BJ (cell line): ENCODE data around the gene SNX5. TPM values are rescaled to one million over a fixed set of nuclear protein-coding genes. Genes with fewer than 3 reads are reported as not detected.

Experiments used
- CTCF ChIA-PET: fragments of 350-600 bp; formaldehyde crosslinking; extraction: SDS; loops from one replicate; lab custom pipeline; 2021; ENCODE audit warnings: antibody characterized with exemption, inconsistent platforms; lab: Yijun Ruan, JAX
- POLR2A ChIA-PET: fragments of 300-600 bp; sonication (Branson Sonifier 250); formaldehyde crosslinking; extraction: SDS; loops from one replicate; lab custom pipeline; 2021; ENCODE audit warnings: antibody characterized with exemption; lab: Charles Lee
- DNase-seq: peaks from one replicate; pipeline ENCODE4 v3.0.0-alpha.2; 2011; ENCODE audit warnings: low read depth
- H3K27me3 ChIP-seq: 2 replicates; pipeline ENCODE4 v1.6.0; 2011; ENCODE audit warnings: low read length; ENCODE audit not compliant: control insufficient read depth, insufficient read depth
- H3K36me3 ChIP-seq: 2 replicates; pipeline ENCODE4 v1.5.1; 2011; ENCODE audit warnings: low read length; ENCODE audit not compliant: control insufficient read depth, insufficient read depth
- H3K4me3 ChIP-seq: 2 replicates; pipeline ENCODE4 v1.5.1; 2011; ENCODE audit warnings: low read depth, mild to moderate bottlenecking, control low read depth, low read length
- polyA plus RNA-seq: library from polyadenylated mRNA; depleted of rRNA; stranded (reverse); fragments of >200 nt; gene quantifications from 2 replicates; pipeline ENCODE4 v1.2.3, GENCODE V29; 2011
- TF ChIP-seq, protein P1 (sequence below): IDR thresholded peaks from 2 replicates; pipeline ENCODE4 v1.5.1; 2011; ENCODE audit warnings: low read depth, mild to moderate bottlenecking, control low read depth, inconsistent platforms, low read length, moderate library complexity; ENCODE audit not compliant: insufficient read depth

Gene SNX5
- polyA plus RNA-seq, 1 experiment = 52.7 TPM

DNA sequence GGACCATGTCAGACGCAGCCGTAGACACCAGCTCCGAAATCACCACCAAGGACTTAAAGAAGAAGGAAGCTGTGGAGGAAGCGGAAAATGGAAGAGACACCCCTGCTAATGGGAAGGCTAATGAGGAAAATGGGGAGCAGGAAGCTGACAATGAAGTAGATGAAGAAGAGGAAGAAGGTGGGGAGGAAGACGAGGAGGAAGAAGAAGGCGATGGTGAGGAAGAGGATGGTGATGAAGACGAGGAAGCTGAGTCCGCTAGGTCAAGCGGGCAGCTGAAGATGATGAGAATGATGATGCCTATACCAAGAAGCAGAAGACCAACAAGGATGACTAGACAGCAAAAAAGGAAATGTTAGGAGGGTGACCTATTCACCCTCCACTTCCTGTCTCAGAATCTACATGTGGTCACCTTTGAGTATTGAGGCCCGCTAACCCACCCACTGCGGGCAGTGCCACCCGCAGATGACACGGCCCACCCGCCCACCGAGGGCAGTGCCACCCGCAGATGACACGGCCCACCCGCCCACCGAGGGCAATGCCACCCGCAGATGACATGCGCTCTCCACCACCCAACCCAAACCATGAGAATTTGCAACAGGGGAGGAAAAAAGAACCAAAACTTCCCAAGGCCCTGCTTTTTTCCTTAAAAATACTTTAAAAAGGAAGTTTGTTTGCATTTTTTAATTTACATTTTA lies 43.5 kb upstream of the SNX5 start:
- no peak for DNase-seq
- no peaks in the 10 kb centered on the region for H3K27me3 ChIP-seq
- POLR2A ChIA-PET = no interaction called here
- no peaks in the 10 kb centered on the region for H3K36me3 ChIP-seq
- TF ChIP-seq, protein P1, sequence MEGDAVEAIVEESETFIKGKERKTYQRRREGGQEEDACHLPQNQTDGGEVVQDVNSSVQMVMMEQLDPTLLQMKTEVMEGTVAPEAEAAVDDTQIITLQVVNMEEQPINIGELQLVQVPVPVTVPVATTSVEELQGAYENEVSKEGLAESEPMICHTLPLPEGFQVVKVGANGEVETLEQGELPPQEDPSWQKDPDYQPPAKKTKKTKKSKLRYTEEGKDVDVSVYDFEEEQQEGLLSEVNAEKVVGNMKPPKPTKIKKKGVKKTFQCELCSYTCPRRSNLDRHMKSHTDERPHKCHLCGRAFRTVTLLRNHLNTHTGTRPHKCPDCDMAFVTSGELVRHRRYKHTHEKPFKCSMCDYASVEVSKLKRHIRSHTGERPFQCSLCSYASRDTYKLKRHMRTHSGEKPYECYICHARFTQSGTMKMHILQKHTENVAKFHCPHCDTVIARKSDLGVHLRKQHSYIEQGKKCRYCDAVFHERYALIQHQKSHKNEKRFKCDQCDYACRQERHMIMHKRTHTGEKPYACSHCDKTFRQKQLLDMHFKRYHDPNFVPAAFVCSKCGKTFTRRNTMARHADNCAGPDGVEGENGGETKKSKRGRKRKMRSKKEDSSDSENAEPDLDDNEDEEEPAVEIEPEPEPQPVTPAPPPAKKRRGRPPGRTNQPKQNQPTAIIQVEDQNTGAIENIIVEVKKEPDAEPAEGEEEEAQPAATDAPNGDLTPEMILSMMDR = no peak
- CTCF ChIA-PET = interaction anchor here (1.0 kb wide), 1 partner anchor 11 kb away, joined by 5 read pairs; no protein-coding TSS in a partner anchor
- no peak overlapping the region for H3K4me3 ChIP-seq

DNA sequence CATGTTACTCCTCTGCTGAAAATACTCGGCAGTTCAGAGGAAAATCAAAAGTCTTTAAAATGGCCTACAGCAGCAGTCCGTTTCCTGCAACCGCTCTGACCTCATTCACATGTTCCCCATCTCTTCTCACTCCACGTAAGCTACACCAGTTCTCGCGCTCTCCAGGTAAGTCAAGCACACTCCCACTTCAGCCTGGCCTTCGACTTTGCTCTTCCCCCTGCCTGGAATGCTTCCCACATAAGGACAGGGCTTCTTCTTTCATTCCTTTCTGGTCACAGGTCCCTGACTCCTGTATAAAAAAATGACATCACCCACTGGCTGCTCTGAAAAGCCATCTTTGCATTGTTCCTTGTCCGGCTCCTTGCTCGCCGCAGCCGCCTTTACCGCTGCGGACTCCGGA lies 42.9 kb upstream of the SNX5 start:
- TF ChIP-seq, protein P1 = no peak
- H3K36me3 ChIP-seq = no peaks in the 10 kb centered on the region
- no peak overlapping the region for H3K4me3 ChIP-seq
- H3K27me3 ChIP-seq = no peaks in the 10 kb centered on the region
- DNase-seq = no peak
- ChIA-PET CTCF (no interaction called here), POLR2A (no interaction called here)

DNA sequence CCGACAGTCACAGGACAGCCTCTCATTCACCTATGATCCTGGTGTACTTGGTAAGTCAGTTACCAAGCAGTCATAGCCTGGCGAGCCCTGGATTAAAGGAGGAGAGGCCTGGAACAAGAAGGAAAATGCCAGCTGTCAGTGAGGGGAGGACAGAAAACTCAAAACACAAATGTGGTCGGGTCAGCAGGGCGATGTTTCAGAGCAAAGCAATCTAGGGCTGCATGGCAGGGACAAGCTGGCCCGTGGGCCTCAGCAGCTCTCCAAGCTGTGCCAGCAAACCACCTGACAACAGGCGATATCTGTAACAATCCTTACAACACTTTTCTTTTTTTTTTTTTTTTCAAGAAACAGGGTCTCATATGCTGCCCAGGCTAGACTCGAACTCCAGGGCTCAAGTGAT lies 40.5 kb upstream of the SNX5 start:
- CTCF ChIA-PET = interaction anchor here (1.0 kb wide), 1 partner anchor 13 kb away, joined by 3 read pairs; no protein-coding TSS in a partner anchor
- DNase-seq = no peak
- no peak overlapping the region for H3K4me3 ChIP-seq
- POLR2A ChIA-PET = no interaction called here
- H3K36me3 ChIP-seq = no peaks in the 10 kb centered on the region
- H3K27me3 ChIP-seq = peaks cover 1% of the 10 kb centered on the region
- TF ChIP-seq, protein P1 = no peak

- H3K4me3 ChIP-seq = no peak overlapping the region
- H3K36me3 ChIP-seq = no peaks in the 10 kb centered on the region
- ChIA-PET CTCF (interaction anchor here (0.5 to 1.0 kb wide), 2 partner anchors 71 to 575 kb away, joined by 3 to 4 read pairs; no protein-coding TSS in a partner anchor), POLR2A (no interaction called here)
- TF ChIP-seq, protein P1 = no peak
- H3K27me3 ChIP-seq = peaks cover 2% of the 10 kb centered on the region
- no peak for DNase-seq
Observed at GRCh38 chr20:18007534-18008292, 39.1 kb upstream of the SNX5 start.

DNA sequence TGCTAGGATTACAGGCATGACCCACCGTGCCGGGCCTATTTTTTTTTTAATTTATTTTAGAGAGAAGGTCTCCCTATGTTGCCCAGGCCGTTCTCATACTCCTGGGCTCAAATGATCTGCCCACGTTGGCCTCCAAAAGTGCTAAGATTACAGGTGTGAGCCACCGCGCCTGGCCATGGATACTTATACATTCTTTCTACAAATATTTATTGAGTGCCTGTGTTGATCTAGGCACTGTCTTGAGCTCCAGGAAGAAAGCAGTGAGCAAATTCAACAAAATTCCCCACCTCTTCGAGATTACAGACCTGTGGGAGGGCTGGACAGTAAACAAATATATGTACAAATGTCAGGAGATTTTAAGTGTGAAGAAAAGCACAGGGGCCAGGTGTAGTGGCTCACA lies 38.1 kb upstream of the SNX5 start:
- POLR2A ChIA-PET = no interaction called here

More for the DNA sequence above, 38.1 kb upstream of the SNX5 start:
- no peak for DNase-seq
- Histone ChIP-seq H3K27me3 (peaks cover 2% of the 10 kb centered on the region), H3K4me3 (no peak overlapping the region), H3K36me3 (no peaks in the 10 kb centered on the region)
- CTCF ChIA-PET = interaction anchor here (1.3 kb wide), 1 partner anchor 10 kb away, joined by 3 read pairs; no protein-coding TSS in a partner anchor
- TF ChIP-seq, protein P1 = no peak
